ENCODE data around the gene SFXN5. TPM values are rescaled to one million over a fixed set of nuclear protein-coding genes. Genes with fewer than 3 reads are reported as not detected.

SFXN5 gene
- total RNA-seq, 2 experiments from 2014 or later = 17.9 to 18.1 TPM

DNA sequence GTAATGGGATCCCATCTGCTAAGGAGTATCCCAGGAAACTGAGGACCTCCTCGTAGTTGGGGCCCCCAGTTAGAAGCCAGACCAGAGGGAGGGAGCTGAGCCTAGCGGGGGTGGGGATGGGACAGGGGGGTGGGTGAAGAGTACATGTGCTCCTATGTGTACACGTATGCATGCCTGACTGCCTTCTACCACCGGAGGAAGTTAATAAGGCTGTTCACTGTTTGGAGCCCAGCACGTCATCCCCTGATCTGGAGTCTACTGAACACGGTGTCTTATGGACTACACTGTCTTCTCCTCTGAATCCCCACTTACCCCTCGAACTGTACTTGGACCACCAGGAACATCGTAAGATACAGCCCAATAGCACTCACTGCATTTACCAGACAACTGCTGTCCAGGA lies 68.5 kb downstream of the SFXN5 start:
- POLR2A ChIA-PET = no interaction called here
- CTCF ChIA-PET = no interaction called here

DNA sequence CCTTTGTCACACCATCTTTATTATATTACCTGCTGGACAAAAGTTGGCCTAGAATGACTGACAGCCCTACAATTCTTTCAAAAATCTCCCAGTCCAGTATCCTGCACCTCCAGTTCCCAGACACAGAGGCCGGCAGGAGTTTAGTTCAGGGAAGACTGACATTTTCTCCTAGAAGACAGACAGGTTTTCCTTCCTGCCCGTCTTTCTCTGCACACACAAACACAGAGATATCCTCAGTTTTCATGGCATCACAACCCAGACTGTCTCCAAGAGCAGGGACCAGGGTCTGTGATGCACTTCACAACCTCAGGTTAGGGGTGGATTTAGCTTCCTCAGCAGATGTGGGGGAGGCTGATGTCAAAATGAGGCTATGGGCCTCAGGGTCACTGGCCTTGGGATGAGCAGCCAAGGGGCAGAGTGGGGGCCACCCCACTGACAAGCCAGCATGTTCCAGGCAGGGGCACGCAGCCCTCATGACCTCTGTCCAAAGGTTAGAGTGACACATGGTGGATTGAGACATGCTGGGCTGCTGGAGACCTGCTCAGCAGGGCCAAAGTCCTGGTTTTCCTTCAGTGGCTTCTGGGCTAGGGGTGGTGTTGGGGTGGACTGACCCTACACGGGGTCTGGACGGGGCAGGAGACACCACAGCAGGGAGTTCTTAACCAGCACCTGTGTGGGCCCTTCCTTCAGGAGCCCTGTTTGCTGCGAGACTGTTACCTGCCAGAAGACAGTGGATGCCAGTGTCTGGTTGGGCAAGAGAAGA lies 70.5 kb downstream of the SFXN5 start:
- ChIA-PET CTCF (no interaction called here), POLR2A (no interaction called here)

GRCh38 chr2:72999729-73000725 lies 71.5 kb downstream of the SFXN5 start:
- POLR2A ChIA-PET = no interaction called here
- CTCF ChIA-PET = interaction anchor here (1.1 to 1.4 kb wide), 2 partner anchors 107 to 178 kb away, joined by 3 read pairs; no protein-coding TSS in a partner anchor

GRCh38 chr2:72998724-72999123 lies 72.8 kb downstream of the SFXN5 start:
- POLR2A ChIA-PET = no interaction called here
- CTCF ChIA-PET = interaction anchor here (1.1 to 1.4 kb wide), 2 partner anchors 106 to 179 kb away, joined by 3 to 4 read pairs; no protein-coding TSS in a partner anchor

DNA sequence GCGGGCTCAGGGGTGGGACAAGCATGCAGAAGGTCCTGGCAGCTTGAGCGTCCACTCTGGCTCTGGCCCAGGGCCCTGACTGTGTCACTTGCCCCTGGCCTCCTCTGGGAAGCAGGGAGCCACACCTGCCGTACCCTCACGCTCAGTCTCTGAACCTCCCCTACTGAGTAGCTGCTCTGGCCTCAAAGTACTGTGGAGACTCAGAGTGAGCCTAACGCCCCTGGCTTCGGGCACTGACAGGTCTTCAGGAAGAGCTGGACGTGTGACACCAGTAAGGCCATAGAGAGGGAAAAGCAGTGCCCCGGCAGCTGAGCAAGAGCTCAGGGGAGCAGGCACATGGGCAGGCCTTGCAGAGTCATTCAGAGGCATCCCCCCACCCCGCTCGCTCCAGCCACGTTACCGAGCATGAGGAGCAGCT lies 73.3 kb downstream of the SFXN5 start:
- ChIA-PET POLR2A (no interaction called here), CTCF (interaction anchor here (1.0 to 1.6 kb wide), 3 partner anchors 34 to 214 kb away, joined by 3 to 5 read pairs (median 4); no protein-coding TSS in a partner anchor)

DNA sequence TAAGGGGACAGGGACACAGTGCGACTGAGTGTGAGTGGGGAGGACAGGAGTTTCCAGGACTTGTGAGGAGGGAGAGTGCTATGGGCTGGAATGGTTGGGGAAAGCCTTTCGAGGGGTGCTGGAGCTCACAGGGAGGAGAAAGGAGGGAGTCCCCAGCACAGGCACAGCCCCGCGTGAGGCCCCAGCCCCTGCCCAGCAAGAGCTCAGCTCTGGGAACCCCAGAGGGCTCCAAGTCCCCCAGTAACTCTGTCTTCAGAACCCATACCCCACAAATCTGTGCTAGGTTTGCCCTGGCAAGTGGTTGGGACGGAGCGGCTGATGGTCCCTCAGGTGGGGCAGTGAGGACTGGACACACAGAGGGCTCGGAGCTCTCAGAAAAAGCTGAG lies 75.4 kb downstream of the SFXN5 start:
- POLR2A ChIA-PET = no interaction called here

GRCh38 chr2:72995430-72996116 lies 75.9 kb downstream of the SFXN5 start:
- ChIA-PET POLR2A (no interaction called here), CTCF (interaction anchor here (1.0 to 2.2 kb wide), 3 partner anchors 15 to 182 kb away, joined by 3 to 10 read pairs (median 3); no protein-coding TSS in a partner anchor)

More for the DNA sequence above, 75.4 kb downstream of the SFXN5 start:
- CTCF ChIA-PET = interaction anchor here (1.3 to 2.2 kb wide), 3 partner anchors 22 to 181 kb away, joined by 3 to 10 read pairs (median 4); no protein-coding TSS in a partner anchor

DNA sequence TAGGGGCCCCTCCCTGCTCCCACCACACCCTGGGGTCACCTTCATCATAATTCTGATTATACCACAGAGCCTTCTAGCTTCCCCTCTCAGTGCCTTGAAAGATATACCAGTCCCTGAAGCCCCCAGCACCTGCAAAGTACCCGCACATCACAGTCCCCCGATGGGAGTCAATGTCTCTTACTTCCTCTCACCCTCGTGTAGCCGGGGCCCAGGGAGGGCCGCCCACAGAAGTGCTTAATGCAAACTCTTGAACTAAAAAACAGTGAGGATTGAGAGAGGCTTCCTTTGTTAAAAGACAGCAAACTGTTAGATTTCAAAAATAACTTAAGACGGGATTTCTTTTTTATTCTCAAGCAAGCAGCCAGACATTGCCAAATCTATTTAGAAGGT lies 76.5 kb downstream of the SFXN5 start:
- CTCF ChIA-PET = interaction anchor here (1.0 to 4.2 kb wide), 4 partner anchors 14 to 182 kb away, joined by 3 to 26 read pairs (median 5); no protein-coding TSS in a partner anchor
- POLR2A ChIA-PET = no interaction called here

- ChIA-PET CTCF (interaction anchor here (1.8 to 4.2 kb wide), 2 partner anchors 162 to 183 kb away, joined by 7 to 26 read pairs; no protein-coding TSS in a partner anchor), POLR2A (no interaction called here)
These were observed 77.1 kb downstream of the SFXN5 start for GRCh38 chr2:72994282-72994990.

GRCh38 chr2:72993933-72994280 lies 77.6 kb downstream of the SFXN5 start:
- POLR2A ChIA-PET = no interaction called here
- CTCF ChIA-PET = interaction anchor here (1.8 to 4.2 kb wide), 2 partner anchors 163 to 183 kb away, joined by 7 to 26 read pairs; no protein-coding TSS in a partner anchor

DNA sequence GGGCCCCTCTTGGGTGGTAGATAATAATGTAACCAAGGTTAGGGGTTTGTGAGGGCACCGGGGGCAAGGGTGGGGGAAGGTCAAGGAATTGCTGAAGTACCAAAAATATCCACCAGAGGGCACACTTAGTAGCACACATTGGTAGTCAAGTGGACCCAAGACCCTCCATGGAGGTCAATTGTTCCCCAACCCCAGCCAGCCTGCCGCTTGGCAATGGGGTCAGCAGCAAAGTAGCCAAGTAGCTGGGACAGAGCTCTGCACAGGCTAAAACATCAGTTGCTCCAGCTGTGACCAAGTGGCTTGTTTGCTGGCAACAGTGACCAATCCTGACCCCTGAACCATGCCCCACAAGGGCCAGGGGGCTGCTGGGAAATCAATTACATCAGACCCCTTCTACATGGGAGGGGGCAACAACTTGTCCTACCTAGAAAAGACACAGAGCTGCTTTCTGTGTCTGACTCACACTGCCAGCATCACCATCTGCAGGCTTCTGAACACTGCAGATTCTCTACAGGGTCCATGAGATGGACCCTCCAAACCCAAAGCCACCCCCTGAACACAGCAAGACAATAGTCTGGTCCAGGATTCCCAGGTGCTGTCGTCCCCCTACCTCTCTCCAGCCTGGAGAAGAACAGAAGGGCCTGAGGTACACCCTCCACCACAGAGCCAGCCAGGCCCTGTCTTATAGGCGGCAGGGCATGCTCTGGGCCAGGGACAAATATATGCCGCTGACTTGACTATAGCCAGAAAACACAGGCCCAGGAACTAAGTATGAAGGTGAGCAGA lies 78.2 kb downstream of the SFXN5 start:
- ChIA-PET POLR2A (no interaction called here), CTCF (interaction anchor here (0.6 to 4.2 kb wide), 5 partner anchors 92 to 184 kb away, joined by 3 to 26 read pairs (median 3); no protein-coding TSS in a partner anchor)

GRCh38 chr2:72992734-72993102 lies 78.8 kb downstream of the SFXN5 start:
- POLR2A ChIA-PET = no interaction called here
- CTCF ChIA-PET = interaction anchor here (0.6 to 4.2 kb wide), 3 partner anchors 93 to 184 kb away, joined by 3 to 26 read pairs (median 3); no protein-coding TSS in a partner anchor

DNA sequence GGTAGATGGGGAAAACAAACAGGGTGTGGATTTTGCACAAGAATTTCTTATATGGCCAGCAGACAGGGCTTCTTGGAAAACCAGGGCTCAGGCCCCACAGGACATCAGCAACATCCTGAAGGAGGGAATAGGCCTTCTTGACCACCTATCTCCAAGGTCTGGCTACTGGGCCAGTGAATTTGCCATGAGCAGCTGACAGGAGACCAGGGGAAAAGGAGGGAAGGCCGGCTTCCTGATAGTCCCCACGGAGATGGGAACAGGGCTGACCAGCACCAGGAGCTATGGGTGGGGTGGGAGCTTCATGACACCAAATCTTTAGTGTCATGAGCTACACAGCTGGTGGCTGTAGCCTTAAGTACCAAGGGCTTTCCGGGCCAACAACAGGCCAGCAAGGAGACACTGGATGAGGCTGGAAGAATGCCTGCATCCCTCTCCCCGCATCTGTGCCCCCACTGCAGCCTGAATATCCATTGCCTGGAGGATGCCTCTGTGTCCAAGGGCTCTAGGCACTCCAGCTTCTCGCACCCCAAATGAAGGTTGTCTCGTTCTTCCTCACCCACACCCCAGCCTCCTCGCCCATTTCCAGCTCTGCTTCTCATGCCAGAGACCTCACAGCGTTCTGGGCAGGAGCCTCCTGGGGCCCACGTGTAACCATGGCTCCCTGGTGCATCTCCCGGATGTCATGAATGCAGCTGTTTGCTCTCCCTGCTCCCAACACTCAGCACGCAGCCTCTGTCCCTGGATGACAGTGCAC lies 79.4 kb downstream of the SFXN5 start:
- ChIA-PET POLR2A (no interaction called here), CTCF (interaction anchor here (1.6 to 4.2 kb wide), 3 partner anchors 19 to 185 kb away, joined by 3 to 26 read pairs (median 6); no protein-coding TSS in a partner anchor)

- POLR2A ChIA-PET = no interaction called here
These were observed 80.1 kb downstream of the SFXN5 start for GRCh38 chr2:72991439-72991725.

GRCh38 chr2:72990695-72991438 lies 80.6 kb downstream of the SFXN5 start:
- POLR2A ChIA-PET = no interaction called here
- CTCF ChIA-PET = interaction anchor here (1.7 to 4.2 kb wide), 2 partner anchors 18 to 186 kb away, joined by 6 to 26 read pairs; no protein-coding TSS in a partner anchor

More at GRCh38 chr2:72991439-72991725, 80.1 kb downstream of the SFXN5 start:
- CTCF ChIA-PET = interaction anchor here (1.7 to 4.2 kb wide), 2 partner anchors 18 to 186 kb away, joined by 6 to 26 read pairs; no protein-coding TSS in a partner anchor

DNA sequence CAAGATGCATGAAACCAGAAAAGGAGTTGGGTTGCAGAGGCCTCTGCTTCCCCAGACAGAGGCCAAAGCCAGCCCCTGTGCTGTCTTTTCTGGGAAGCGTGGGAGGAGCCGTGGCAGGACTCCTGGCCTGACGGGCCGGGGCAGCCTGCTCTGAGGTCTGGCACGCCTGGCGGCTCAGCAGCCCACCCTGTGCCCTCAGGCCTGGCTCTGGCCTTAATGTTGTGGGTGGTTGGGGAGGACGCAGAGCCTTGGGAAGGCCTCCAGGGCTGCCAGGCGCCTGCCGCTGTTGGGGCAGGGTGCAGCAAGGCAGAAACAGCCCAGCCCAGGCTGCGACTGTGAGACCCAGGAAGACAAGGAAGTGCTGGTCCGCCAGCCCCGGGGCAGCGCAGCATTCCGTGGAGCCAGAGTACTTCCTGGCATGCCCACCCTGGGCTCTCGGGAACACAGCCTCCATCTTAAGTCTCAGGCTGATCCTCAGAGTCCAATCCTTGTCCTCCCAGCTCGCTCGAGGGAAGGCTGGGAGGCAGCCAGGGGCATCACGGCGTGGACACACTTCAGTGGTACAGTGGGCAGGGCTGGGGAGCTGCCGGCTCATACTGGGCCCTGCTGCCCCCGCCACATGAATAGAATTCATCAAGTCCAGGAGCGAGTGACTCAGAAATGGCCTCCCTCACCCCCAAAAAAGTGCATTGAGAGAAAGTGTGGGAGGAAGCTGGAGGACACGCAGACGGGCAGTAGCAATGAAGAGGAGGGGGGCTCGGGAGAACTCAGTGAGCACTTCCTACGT lies 81.5 kb downstream of the SFXN5 start:
- POLR2A ChIA-PET = no interaction called here
- CTCF ChIA-PET = no interaction called here

All from activated CD8-positive, alpha-beta memory T cell treated with anti-CD3 and anti-CD28 coated beads for 36 hours (primary cell).